ENCODE results near the gene RGL3.

RGL3 gene

GRCh38 chr19:11377237-11377636, 41.9 kb downstream of the RGL3 start:
- no peaks in the 10 kb centered on the region for H3K9me3 ChIP-seq
- DNase-seq (ENCODE audit: low spot score in 2 of 2), result no peak
- no peak overlapping the region for H3K4me3 ChIP-seq
- H3K4me1 ChIP-seq, result peaks cover 25% of the 10 kb centered on the region
- no peaks in the 10 kb centered on the region for H3K27me3 ChIP-seq (ENCODE audit: low read depth)
- in situ Hi-C loops (cut with MboI; ENCODE audit: low sequenced_read_pairs), result no loop called here
- H3K36me3 ChIP-seq (replicated peaks), result peaks cover 6% of the 10 kb centered on the region; the same call in 1 of the 2 replicates

DNA sequence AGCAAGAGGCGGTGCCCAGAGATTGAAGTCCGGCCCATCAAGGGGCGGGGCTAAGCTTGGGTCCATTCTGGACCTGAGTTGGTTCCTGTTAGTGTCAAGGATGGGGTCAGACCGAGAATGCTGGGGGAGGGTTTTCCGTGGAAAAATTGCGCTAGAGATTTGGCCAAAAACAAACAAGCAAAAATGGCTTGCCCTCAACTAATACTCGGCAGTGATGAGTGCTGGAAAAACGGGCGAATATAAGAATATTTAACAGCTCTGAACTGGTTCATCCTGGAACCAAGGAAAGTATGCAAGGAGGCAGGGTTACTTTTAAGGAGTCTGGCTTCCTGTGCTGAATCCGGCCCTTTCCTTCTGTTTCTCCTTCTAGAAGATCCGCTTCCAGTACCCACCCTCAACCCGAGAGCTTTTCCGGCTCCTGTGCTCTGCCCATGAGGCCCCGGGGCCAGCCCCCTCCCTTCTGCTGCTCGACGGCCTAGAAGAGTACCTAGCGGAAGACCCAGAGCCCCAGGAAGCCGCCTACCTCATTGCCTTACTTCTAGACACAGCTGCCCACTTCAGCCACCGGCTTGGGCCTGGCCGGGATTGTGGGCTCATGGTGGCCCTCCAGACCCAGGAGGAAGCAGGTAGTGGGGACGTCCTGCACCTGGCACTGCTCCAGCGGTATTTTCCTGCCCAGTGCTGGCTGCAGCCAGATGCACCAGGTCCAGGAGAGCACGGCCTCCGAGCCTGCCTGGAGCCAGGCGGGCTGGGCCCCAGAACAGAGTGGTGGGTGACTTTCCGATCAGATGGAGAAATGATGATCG, 43.8 kb downstream of the RGL3 start:
- H3K4me1 ChIP-seq, result peaks cover 21% of the 10 kb centered on the region
- H3K27me3 ChIP-seq (ENCODE audit: low read depth), result no peaks in the 10 kb centered on the region
- H3K9me3 ChIP-seq, result no peaks in the 10 kb centered on the region
- in situ Hi-C loops (cut with MboI; ENCODE audit: low sequenced_read_pairs), result no loop called here
- peak overlapping the region; percentile 75 for H3K4me3 ChIP-seq
- DNase-seq (ENCODE audit: low spot score in 2 of 2), result peak; percentile 18 to 79
- H3K36me3 ChIP-seq (replicated peaks), result peaks cover 6% of the 10 kb centered on the region; the same call in 1 of the 2 replicates

DNA sequence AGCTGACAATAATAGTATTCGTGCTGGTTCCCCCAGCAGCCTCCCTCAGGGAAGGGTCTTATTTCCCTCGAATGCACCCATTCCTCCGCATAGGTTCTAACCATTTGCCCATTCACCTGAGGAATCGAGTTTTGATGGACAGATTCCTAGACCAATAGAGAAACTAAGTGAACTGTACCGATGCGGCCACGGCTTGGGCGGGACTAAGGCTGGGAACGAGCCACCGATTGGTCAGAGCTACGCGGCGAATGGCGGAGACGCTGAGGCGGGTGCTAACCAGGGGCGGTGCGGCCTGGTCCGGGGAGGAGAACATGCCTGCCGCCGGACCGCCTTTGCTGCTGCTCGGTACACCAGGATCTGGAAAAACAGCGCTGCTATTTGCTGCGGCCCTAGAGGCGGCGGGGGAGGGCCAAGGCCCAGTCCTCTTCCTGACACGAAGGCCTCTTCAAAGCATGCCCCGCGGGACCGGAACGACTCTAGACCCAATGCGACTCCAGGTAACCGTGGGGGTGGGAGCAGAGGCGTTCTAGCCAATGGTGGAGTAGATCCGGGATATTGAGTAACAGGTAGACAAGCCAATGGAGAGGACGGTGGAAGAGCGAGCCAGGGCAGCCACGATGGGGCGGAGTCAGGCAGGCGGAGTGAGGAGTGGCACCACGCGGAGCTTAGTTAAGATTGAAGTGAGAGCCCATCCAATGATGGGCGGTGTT, 44.5 kb downstream of the RGL3 start, which contains the start of gene SWSAP1:
TSS of gene SWSAP1 (plus strand) at position 234 of the 710 bp plus-strand sequence. CDS start at position 249, 15 bp downstream.
- peaks cover 6% of the 10 kb centered on the region; the same call in 1 of the 2 replicates for H3K36me3 ChIP-seq (replicated peaks)
- peak; percentile 98 to 100 for DNase-seq (ENCODE audit: low spot score in 2 of 2)
- H3K4me1 ChIP-seq, result peaks cover 18% of the 10 kb centered on the region
- H3K9me3 ChIP-seq, result no peaks in the 10 kb centered on the region
- H3K27me3 ChIP-seq (ENCODE audit: low read depth), result no peaks in the 10 kb centered on the region
- peak within 1 kb of the TSS; percentile 75 for H3K4me3 ChIP-seq
- in situ Hi-C loops (cut with MboI; ENCODE audit: low sequenced_read_pairs), result no loop called here

GRCh38 chr19:11373885-11374432, 45.2 kb downstream of the RGL3 start:
- H3K36me3 ChIP-seq (replicated peaks), result peaks cover 6% of the 10 kb centered on the region; the same call in 1 of the 2 replicates
- no peaks in the 10 kb centered on the region for H3K9me3 ChIP-seq
- no peak for DNase-seq (ENCODE audit: low spot score in 2 of 2)
- peaks cover 18% of the 10 kb centered on the region for H3K4me1 ChIP-seq
- in situ Hi-C loops (cut with MboI; ENCODE audit: low sequenced_read_pairs), result no loop called here
- H3K4me3 ChIP-seq, result peak overlapping the region; percentile 75
- no peaks in the 10 kb centered on the region for H3K27me3 ChIP-seq (ENCODE audit: low read depth)

DNA sequence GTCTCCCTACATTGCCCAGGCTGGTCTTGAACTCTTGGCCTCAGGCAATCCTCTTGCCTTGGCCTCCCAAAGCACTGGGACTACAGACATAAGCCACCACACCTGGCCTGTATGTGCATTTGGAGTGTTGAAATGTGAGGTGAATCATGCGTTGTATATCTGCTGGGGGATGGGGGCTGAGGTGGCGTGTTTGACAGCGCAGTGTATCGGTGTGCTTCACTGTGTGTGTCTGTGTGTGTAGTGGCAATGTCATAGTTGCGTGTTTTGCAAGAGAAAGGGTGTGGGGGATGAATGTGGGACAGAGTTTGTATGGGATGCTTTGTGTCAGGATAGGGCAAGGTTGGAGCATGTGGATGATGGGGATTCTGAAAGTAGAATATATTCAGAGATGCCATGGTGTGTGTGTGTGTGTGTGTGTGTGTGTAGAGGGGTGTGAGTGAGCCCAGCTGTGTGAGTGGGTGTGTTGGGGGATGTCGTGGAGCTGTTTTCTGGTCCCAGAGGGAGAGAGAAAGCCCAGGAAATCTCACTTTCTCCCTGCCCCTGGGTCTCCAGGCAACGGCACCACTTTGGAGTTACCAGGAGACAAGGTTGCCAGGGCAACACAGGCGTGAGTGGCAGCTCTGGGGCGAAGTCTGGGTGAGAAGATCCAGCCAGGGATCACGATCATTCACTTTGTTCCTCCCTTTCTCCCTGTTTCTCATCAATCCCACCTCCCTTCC, 45.8 kb downstream of the RGL3 start:
- no peaks in the 10 kb centered on the region for H3K9me3 ChIP-seq
- peaks cover 6% of the 10 kb centered on the region; the same call in 1 of the 2 replicates for H3K36me3 ChIP-seq (replicated peaks)
- peak; percentile 51 to 71 for DNase-seq (ENCODE audit: low spot score in 2 of 2)
- H3K4me1 ChIP-seq, result peaks cover 18% of the 10 kb centered on the region
- in situ Hi-C loops (cut with MboI; ENCODE audit: low sequenced_read_pairs), result no loop called here
- H3K27me3 ChIP-seq (ENCODE audit: low read depth), result no peaks in the 10 kb centered on the region
- H3K4me3 ChIP-seq, result no peak overlapping the region

DNA sequence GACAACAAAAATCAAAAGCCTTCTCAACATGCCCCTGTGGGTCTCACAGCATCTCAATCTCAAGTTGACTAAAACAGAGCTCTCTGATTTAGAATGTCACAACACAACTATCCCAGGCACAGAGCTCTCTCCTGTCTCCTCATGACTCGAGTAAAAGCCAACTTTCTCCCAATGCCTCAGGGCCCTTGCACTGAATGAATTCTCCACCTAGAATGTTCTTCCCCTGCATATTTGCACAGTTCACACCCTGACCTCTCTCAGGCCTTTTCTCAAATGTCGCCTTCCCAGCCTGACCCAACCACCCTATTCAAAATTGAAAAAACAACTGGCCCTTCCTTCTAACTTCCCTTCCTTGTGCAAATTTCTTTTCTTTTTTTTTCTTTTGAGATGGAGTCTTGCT, 48.4 kb downstream of the RGL3 start:
- in situ Hi-C loops (cut with MboI; ENCODE audit: low sequenced_read_pairs), result no loop called here
- DNase-seq (ENCODE audit: low spot score in 2 of 2), result no peak
- Histone ChIP-seq H3K27me3 (ENCODE audit: low read depth) (no peaks in the 10 kb centered on the region), H3K36me3 (replicated peaks) (no peaks in the 10 kb centered on the region), H3K4me1 (peaks cover 10% of the 10 kb centered on the region), H3K9me3 (no peaks in the 10 kb centered on the region), H3K4me3 (no peak overlapping the region)

- Histone ChIP-seq H3K9me3 (no peaks in the 10 kb centered on the region), H3K4me3 (no peak overlapping the region), H3K27me3 (ENCODE audit: low read depth) (no peaks in the 10 kb centered on the region), H3K4me1 (no peaks in the 10 kb centered on the region), H3K36me3 (replicated peaks) (no peaks in the 10 kb centered on the region)
- no peak for DNase-seq (ENCODE audit: low spot score in 2 of 2)
- in situ Hi-C loops (cut with MboI; ENCODE audit: low sequenced_read_pairs), result no loop called here
Measured at GRCh38 chr19:11367528-11367927, 51.6 kb downstream of the RGL3 start.

DNA sequence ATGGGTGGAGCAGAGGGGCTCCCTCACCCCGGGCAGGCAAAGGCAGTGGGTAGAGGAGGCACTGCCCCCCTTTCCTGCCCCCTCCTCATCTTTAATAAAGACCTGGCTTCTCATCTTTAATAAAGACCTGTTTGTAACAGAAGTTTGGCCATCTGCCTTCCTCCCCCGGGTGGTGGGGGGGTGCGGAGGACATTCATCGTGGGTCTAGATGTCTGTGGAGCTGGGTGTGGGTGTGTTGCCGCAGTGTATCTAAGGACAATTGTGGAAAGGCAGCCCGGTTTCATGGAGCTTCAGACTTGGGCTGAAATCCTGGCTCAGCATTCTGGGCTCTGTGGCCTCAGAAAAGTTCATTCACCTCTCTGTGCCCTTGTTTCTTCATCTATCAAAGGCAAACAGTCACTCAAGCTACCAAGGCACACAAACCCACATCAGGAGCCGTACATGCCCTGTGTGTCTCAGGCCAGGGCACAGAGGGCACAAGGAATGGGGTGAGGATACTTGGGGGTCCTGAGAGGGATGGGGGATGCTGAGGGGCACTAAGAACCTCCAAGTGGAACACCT, 53.5 kb downstream of the RGL3 start:
- Histone ChIP-seq H3K36me3 (replicated peaks) (no peaks in the 10 kb centered on the region), H3K27me3 (ENCODE audit: low read depth) (no peaks in the 10 kb centered on the region), H3K4me1 (no peaks in the 10 kb centered on the region), H3K9me3 (no peaks in the 10 kb centered on the region), H3K4me3 (no peak overlapping the region)
- in situ Hi-C loops (cut with MboI; ENCODE audit: low sequenced_read_pairs), result no loop called here
- DNase-seq (ENCODE audit: low spot score in 2 of 2), result no peak

- Histone ChIP-seq H3K4me1 (no peaks in the 10 kb centered on the region), H3K4me3 (no peak overlapping the region), H3K36me3 (replicated peaks) (no peaks in the 10 kb centered on the region), H3K27me3 (ENCODE audit: low read depth) (no peaks in the 10 kb centered on the region), H3K9me3 (no peaks in the 10 kb centered on the region)
- in situ Hi-C loops (cut with MboI; ENCODE audit: low sequenced_read_pairs), result no loop called here
- DNase-seq (ENCODE audit: low spot score in 2 of 2), result no peak
Measured at GRCh38 chr19:11364935-11365334, 54.2 kb downstream of the RGL3 start.

GRCh38 chr19:11364296-11364904, 54.7 kb downstream of the RGL3 start:
- Histone ChIP-seq H3K4me1 (no peaks in the 10 kb centered on the region), H3K27me3 (ENCODE audit: low read depth) (no peaks in the 10 kb centered on the region), H3K9me3 (no peaks in the 10 kb centered on the region), H3K4me3 (no peak overlapping the region), H3K36me3 (replicated peaks) (no peaks in the 10 kb centered on the region)
- in situ Hi-C loops (cut with MboI; ENCODE audit: low sequenced_read_pairs), result no loop called here
- DNase-seq (ENCODE audit: low spot score in 2 of 2), result no peak

DNA sequence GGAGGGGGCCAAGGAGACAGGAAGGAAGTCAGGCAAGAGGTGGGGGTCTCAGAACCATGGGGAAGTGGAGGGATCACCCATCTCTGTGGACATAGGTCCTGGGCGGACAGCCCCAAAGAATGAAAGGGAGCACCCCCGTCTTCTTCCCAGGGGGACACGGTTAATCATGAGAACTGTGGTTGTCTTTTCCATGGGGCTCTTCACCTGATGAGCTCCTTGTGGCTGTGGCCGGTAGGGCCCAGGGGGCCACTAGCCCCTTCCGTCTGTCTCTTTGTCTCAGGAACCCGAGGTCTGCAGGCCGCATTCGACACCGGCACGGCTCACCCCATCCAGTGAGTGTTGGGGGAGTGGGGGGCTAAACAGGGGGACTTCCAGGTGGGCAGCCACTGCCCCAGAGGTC, 55.2 kb downstream of the RGL3 start:
- in situ Hi-C loops (cut with MboI; ENCODE audit: low sequenced_read_pairs), result no loop called here
- Histone ChIP-seq H3K27me3 (ENCODE audit: low read depth) (no peaks in the 10 kb centered on the region), H3K4me3 (no peak overlapping the region), H3K36me3 (replicated peaks) (no peaks in the 10 kb centered on the region), H3K9me3 (no peaks in the 10 kb centered on the region), H3K4me1 (no peaks in the 10 kb centered on the region)
- no peak for DNase-seq (ENCODE audit: low spot score in 2 of 2)

- Histone ChIP-seq H3K9me3 (no peaks in the 10 kb centered on the region), H3K4me1 (no peaks in the 10 kb centered on the region), H3K36me3 (replicated peaks) (no peaks in the 10 kb centered on the region), H3K27me3 (ENCODE audit: low read depth) (no peaks in the 10 kb centered on the region), H3K4me3 (no peak overlapping the region)
- no peak for DNase-seq (ENCODE audit: low spot score in 2 of 2)
- in situ Hi-C loops (cut with MboI; ENCODE audit: low sequenced_read_pairs), result no loop called here
Measured at GRCh38 chr19:11361771-11362731, 57.1 kb downstream of the RGL3 start.

Measured in HAP-1 (cell line).